Dermis microvascular lymphatic vessel endothelial cell (primary cell): ENCODE results near the gene XG. TPM values are rescaled to one million over a fixed set of nuclear protein-coding genes. Genes with fewer than 3 reads are reported as not detected.
"Not testable (repeated sequence)": the region's sequence is repeated elsewhere in the genome, so short reads cannot be mapped to it uniquely, and the experiment has no call there.

ENCODE experiments used
- DNase-seq, 2 donors: peaks; one replicate each; pipeline versions ENCODE4 v3.0.0 to v3.0.0-alpha.2; 2010; ENCODE audit warnings: low read depth in 2 of 2
- total RNA-seq: library from RNA; depleted of rRNA; stranded (reverse); fragments of >200 nt; gene quantifications from 2 replicates; pipeline ENCODE4 v1.2.1, GENCODE V29; 2014

Gene XG
- total RNA-seq: under 0.01 and 0.13 TPM in 2 replicates

GRCh38 chrX:2751874-2752300 is at the start of gene XG:
Gene XG (plus strand): TSS chrX:2752040. CDS start chrX:2752275, 235 bp downstream.
- DNase-seq: not testable (repeated sequence)

GRCh38 chrX:2703991-2704369 is 47.9 kb upstream of the XG start:
- peak in 1 of 2 donors; percentile 79 for DNase-seq

- DNase-seq: peak in 1 of 2 donors; percentile 80
Measured at GRCh38 chrX:2705046-2705832, 46.6 kb upstream of the XG start.

- peak; percentile 96 to 98 for DNase-seq
Measured at GRCh38 chrX:2707334-2707760, 44.5 kb upstream of the XG start.

- no peak for DNase-seq
Measured at GRCh38 chrX:2708021-2708420, 43.8 kb upstream of the XG start.

GRCh38 chrX:2708592-2709188 is 43.1 kb upstream of the XG start:
- DNase-seq: no peak

- no peak for DNase-seq
Measured at GRCh38 chrX:2709556-2709955, 42.3 kb upstream of the XG start.

- DNase-seq: peak; percentile 82 to 93
Measured at GRCh38 chrX:2710041-2710840, 41.6 kb upstream of the XG start.

GRCh38 chrX:2711441-2711840 is 40.4 kb upstream of the XG start:
- DNase-seq: no peak

GRCh38 chrX:2712428-2712827 is 39.4 kb upstream of the XG start:
- no peak for DNase-seq

- peak in 1 of 2 donors; percentile 48 for DNase-seq
Measured at GRCh38 chrX:2712890-2713840, 38.7 kb upstream of the XG start.

GRCh38 chrX:2714551-2714950 is 37.3 kb upstream of the XG start:
- no peak for DNase-seq

- no peak for DNase-seq
Measured at GRCh38 chrX:2715066-2715600, 36.7 kb upstream of the XG start.

- no peak for DNase-seq
Measured at GRCh38 chrX:2717312-2717711, 34.5 kb upstream of the XG start.

GRCh38 chrX:2718821-2719220 is 33.0 kb upstream of the XG start:
- DNase-seq: no peak

- no peak for DNase-seq
Measured at GRCh38 chrX:2719774-2720447, 31.9 kb upstream of the XG start.

- no peak for DNase-seq
Measured at GRCh38 chrX:2723286-2723879, 28.5 kb upstream of the XG start.

GRCh38 chrX:2727264-2727663 is 24.6 kb upstream of the XG start:
- DNase-seq: not testable (repeated sequence)

GRCh38 chrX:2732076-2732475 is 19.8 kb upstream of the XG start:
- no peak for DNase-seq

GRCh38 chrX:2732649-2733048 is 19.2 kb upstream of the XG start:
- no peak for DNase-seq
